Neural cell (in vitro differentiated cells): Measurements from ENCODE around the gene MEN1. TPM values are rescaled to one million over a fixed set of nuclear protein-coding genes. Genes with fewer than 3 reads are reported as not detected.

ENCODE experiments used
- H2AFZ ChIP-seq: fragments of 200-600, 300-800 bp; sonication (generic), shearing (Covaris generic); 2 replicates; pipeline ENCODE4 v1.6.0; 2014; ENCODE audit warnings: low read depth, mild to moderate bottlenecking, antibody characterized with exemption, low read length, moderate library complexity
- H3F3A ChIP-seq: fragments of 200-600 bp; shearing (Covaris generic); 2 replicates; pipeline ENCODE4 v1.6.1; 2016; ENCODE audit warnings: mild to moderate bottlenecking, moderate library complexity, mixed read lengths, antibody characterized with exemption, low read length; ENCODE audit not compliant: insufficient read depth, poor library complexity, severe bottlenecking
- H3K27ac ChIP-seq: fragments of 200-600, 300-800 bp; sonication (generic), shearing (Covaris generic); 2 replicates; pipeline ENCODE4 v1.5.1; 2014; ENCODE audit warnings: mild to moderate bottlenecking, low read length, moderate library complexity
- H3K27me3 ChIP-seq: fragments of 300-800, 200-600 bp; sonication (generic), shearing (Covaris generic); 2 replicates; pipeline ENCODE4 v1.6.0; 2014; ENCODE audit warnings: mild to moderate bottlenecking, low read depth, low read length, moderate library complexity; ENCODE audit not compliant: insufficient read depth
- H3K36me3 ChIP-seq: fragments of 300-800, 200-600 bp; sonication (generic), shearing (Covaris generic); 2 replicates; pipeline ENCODE4 v1.5.1; 2014; ENCODE audit warnings: mild to moderate bottlenecking, antibody characterized with exemption, low read length, moderate library complexity; ENCODE audit not compliant: insufficient read depth
- H3K4me2 ChIP-seq: fragments of 300-800, 200-600 bp; sonication (generic), shearing (Covaris generic); 2 replicates; pipeline ENCODE4 v1.6.0; 2014; ENCODE audit warnings: mild to moderate bottlenecking, low read length
- H3K4me3 ChIP-seq: fragments of 300-800, 200-600 bp; sonication (generic), shearing (Covaris generic); 2 replicates; pipeline ENCODE4 v1.5.1; 2014; ENCODE audit warnings: mild to moderate bottlenecking, low read length, moderate library complexity
- H3K79me2 ChIP-seq: fragments of 200-600 bp; shearing (Covaris generic); replicated peaks from 2 replicates; pipeline ENCODE4 v1.6.0; 2014; ENCODE audit warnings: mild to moderate bottlenecking, low read length, moderate library complexity; ENCODE audit not compliant: insufficient read depth
- H3K9ac ChIP-seq: fragments of 300-800, 200-600 bp; sonication (generic), shearing (Covaris generic); 2 replicates; pipeline ENCODE4 v1.6.1; 2016; ENCODE audit warnings: mild to moderate bottlenecking, low read length, mixed read lengths
- H3K9me2 ChIP-seq: fragments of 200-600 bp; shearing (Covaris generic); 2 replicates; pipeline ENCODE4 v1.6.1; 2016; ENCODE audit warnings: mild to moderate bottlenecking, low read length, mixed read lengths; ENCODE audit not compliant: insufficient read depth
- H3K9me3 ChIP-seq: fragments of 200-600, 300-800 bp; sonication (generic), shearing (Covaris generic); 2 replicates; pipeline ENCODE4 v1.6.1; 2016; ENCODE audit warnings: mild to moderate bottlenecking, mixed run types, low read length, moderate library complexity, mixed read lengths
- H4K20me1 ChIP-seq: fragments of 200-600 bp; shearing (Covaris generic); 2 replicates; pipeline ENCODE4 v1.6.1; 2016; ENCODE audit warnings: mild to moderate bottlenecking, mixed run types; ENCODE audit not compliant: insufficient read depth
- EP300 ChIP-seq: fragments of 450-650 bp; conservative IDR thresholded peaks from 2 replicates; pipeline ENCODE4 v1.6.1; 2014; ENCODE audit warnings: antibody characterized with exemption, mild to moderate bottlenecking, moderate library complexity; ENCODE audit not compliant: poor library complexity, severe bottlenecking
- EZH2 ChIP-seq: fragments of 200-600, 300-800 bp; shearing (Covaris generic), sonication (generic); IDR thresholded peaks from 2 replicates; pipeline ENCODE4 v1.6.1; 2014; ENCODE audit warnings: antibody characterized with exemption, low read length, borderline replicate concordance, mild to moderate bottlenecking; ENCODE audit not compliant: insufficient read depth, poor library complexity, severe bottlenecking
- MXI1 ChIP-seq: fragments of 450-650 bp; conservative IDR thresholded peaks from 2 replicates; pipeline ENCODE4 v1.6.1; 2014; ENCODE audit warnings: antibody characterized with exemption, mild to moderate bottlenecking; ENCODE audit not compliant: poor library complexity, severe bottlenecking
- POLR2AphosphoS5 ChIP-seq: IDR thresholded peaks from 2 replicates; pipeline ENCODE4 v1.6.1; 2012
- RAD21 ChIP-seq: fragments of 450-650 bp; conservative IDR thresholded peaks from 2 replicates; pipeline ENCODE4 v1.6.1; 2014; ENCODE audit warnings: antibody characterized with exemption, mild to moderate bottlenecking, moderate library complexity
- SMC3 ChIP-seq: fragments of 450-650 bp; conservative IDR thresholded peaks from 2 replicates; pipeline ENCODE4 v1.6.1; 2014; ENCODE audit warnings: antibody characterized with exemption, mild to moderate bottlenecking, moderate library complexity; ENCODE audit not compliant: poor library complexity
- TAF1 ChIP-seq: IDR thresholded peaks from 2 replicates; pipeline ENCODE4 v1.6.1; 2012; ENCODE audit warnings: low read depth
- polyA plus RNA-seq: library from polyadenylated mRNA; depleted of rRNA; stranded (reverse); fragments of >200 nt; gene quantifications from 2 replicates; pipeline ENCODE4 v1.2.3, GENCODE V29; 2014
- TF ChIP-seq, protein P1 (sequence below): IDR thresholded peaks from 2 replicates; pipeline ENCODE4 v1.6.1; 2012; ENCODE audit warnings: borderline replicate concordance
- TF ChIP-seq, protein P2 (sequence below): fragments of 450-650 bp; IDR thresholded peaks from 2 replicates; pipeline ENCODE4 v1.5.1; 2014; ENCODE audit warnings: antibody characterized with exemption, mild to moderate bottlenecking, moderate library complexity; ENCODE audit not compliant: poor library complexity, severe bottlenecking

The MEN1 gene
- polyA plus RNA-seq, 1 donor from 2014 or later: 16.8 TPM

DNA sequence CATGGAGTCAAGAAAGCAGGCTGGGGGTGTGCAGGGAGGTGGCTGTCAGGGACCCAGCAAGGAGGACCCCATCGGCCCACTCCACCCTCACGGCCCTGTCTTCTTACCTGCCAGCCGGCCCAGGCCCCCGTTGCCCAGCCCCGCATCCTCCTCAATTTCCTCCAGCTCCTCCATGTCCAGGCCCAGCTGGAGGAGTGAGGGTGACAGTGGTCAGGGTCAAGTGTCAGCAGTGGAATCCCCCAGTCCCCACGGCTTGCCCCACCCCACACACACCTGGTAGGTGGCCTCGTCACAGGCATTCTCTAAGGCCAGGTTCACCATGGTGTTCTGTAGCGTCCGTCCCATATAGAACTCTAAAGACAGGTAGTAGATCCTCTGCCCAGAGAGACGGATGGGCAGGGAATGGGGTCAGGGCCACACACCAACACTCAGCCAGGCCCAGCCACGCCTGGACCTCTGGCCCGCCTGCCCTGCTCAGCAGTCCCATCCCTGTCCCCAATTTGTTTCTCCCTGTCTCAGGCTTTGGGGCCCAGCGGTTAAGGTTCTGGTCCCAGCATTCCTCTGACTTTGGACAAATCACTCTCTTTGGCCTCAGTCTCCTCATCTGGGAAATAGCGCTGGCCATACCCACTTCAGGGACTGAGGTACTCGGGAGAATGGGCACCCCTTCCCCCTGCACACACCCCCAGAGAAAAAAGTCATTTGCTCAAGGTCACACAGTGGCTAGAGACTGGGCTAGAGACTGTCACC lies 51.8 kb downstream of the MEN1 start:
- Histone ChIP-seq H3K9me3 (no peaks in the 10 kb centered on the region), H3K27me3 (no peaks in the 10 kb centered on the region), H4K20me1 (no peaks in the 10 kb centered on the region), H3F3A (no peaks in the 10 kb centered on the region), H3K9me2 (no peaks in the 10 kb centered on the region), H3K79me2 (no peaks in the 10 kb centered on the region), H3K36me3 (no peaks in the 10 kb centered on the region), H3K27ac (no peak overlapping the region), H3K9ac (no peak overlapping the region), H3K4me2 (no peak overlapping the region), H2AFZ (no peak overlapping the region), H3K4me3 (no peak overlapping the region)
- TF ChIP-seq POLR2AphosphoS5: no peak
- no peak for TF ChIP-seq SMC3
- TF ChIP-seq, protein P1, sequence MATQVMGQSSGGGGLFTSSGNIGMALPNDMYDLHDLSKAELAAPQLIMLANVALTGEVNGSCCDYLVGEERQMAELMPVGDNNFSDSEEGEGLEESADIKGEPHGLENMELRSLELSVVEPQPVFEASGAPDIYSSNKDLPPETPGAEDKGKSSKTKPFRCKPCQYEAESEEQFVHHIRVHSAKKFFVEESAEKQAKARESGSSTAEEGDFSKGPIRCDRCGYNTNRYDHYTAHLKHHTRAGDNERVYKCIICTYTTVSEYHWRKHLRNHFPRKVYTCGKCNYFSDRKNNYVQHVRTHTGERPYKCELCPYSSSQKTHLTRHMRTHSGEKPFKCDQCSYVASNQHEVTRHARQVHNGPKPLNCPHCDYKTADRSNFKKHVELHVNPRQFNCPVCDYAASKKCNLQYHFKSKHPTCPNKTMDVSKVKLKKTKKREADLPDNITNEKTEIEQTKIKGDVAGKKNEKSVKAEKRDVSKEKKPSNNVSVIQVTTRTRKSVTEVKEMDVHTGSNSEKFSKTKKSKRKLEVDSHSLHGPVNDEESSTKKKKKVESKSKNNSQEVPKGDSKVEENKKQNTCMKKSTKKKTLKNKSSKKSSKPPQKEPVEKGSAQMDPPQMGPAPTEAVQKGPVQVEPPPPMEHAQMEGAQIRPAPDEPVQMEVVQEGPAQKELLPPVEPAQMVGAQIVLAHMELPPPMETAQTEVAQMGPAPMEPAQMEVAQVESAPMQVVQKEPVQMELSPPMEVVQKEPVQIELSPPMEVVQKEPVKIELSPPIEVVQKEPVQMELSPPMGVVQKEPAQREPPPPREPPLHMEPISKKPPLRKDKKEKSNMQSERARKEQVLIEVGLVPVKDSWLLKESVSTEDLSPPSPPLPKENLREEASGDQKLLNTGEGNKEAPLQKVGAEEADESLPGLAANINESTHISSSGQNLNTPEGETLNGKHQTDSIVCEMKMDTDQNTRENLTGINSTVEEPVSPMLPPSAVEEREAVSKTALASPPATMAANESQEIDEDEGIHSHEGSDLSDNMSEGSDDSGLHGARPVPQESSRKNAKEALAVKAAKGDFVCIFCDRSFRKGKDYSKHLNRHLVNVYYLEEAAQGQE: no peak
- TF ChIP-seq MXI1: no peak
- TF ChIP-seq TAF1: no peak
- no peak for TF ChIP-seq RAD21
- TF ChIP-seq, protein P2, sequence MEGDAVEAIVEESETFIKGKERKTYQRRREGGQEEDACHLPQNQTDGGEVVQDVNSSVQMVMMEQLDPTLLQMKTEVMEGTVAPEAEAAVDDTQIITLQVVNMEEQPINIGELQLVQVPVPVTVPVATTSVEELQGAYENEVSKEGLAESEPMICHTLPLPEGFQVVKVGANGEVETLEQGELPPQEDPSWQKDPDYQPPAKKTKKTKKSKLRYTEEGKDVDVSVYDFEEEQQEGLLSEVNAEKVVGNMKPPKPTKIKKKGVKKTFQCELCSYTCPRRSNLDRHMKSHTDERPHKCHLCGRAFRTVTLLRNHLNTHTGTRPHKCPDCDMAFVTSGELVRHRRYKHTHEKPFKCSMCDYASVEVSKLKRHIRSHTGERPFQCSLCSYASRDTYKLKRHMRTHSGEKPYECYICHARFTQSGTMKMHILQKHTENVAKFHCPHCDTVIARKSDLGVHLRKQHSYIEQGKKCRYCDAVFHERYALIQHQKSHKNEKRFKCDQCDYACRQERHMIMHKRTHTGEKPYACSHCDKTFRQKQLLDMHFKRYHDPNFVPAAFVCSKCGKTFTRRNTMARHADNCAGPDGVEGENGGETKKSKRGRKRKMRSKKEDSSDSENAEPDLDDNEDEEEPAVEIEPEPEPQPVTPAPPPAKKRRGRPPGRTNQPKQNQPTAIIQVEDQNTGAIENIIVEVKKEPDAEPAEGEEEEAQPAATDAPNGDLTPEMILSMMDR: no peak
- no peak for TF ChIP-seq EP300
- TF ChIP-seq EZH2: no peak

DNA sequence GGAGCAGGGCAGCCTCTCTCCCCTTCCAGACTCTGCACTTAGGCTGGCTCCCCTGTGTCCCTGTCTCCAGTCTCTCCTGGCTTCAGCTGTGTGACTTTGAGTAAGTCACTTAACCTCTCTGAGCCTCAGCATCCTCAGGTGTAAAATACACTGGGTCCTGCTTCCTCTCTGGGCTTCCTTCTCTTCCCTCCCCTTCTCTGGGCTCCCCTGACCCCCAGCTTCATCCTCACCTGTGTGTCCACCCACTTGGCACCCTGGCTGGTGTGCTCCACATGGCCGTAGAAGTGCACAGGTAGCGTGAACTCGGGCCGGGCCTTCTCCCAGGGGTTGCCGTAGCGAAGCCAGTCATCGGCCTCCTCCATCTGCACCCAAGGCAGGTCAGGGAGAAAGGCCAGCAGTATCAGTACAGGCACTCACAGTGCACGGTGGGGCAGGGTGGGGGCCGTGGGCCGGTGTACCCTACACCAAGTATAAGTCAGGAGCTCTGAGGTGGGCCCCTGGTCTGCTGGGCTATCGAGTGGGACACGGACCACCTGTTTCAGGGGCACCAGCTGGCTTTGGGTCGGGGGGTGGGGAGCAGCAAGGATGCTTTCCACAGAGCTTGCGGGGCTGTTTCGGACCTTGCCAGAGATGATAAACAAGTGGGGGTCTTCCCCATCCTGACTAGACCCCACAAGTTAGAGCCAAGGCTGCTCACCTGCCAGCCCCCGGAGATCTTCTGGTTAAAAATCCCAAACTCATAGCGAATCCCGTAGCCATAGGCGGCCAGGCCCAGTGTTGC lies 52.6 kb downstream of the MEN1 start:
- TF ChIP-seq, protein P2: no peak
- TF ChIP-seq EP300 (no peak), SMC3 (no peak), RAD21 (no peak), MXI1 (no peak), POLR2AphosphoS5 (no peak)
- TF ChIP-seq, protein P1: no peak
- Histone ChIP-seq H3K27ac (no peak overlapping the region), H3K79me2 (no peaks in the 10 kb centered on the region), H3K36me3 (no peaks in the 10 kb centered on the region), H3K4me2 (no peak overlapping the region), H2AFZ (no peak overlapping the region), H3K9ac (no peak overlapping the region), H4K20me1 (no peaks in the 10 kb centered on the region), H3K4me3 (no peak overlapping the region), H3F3A (no peaks in the 10 kb centered on the region), H3K9me2 (no peaks in the 10 kb centered on the region), H3K9me3 (no peaks in the 10 kb centered on the region), H3K27me3 (no peaks in the 10 kb centered on the region)
